EL (cell line): Measurements from ENCODE around the gene LGALS9.

Experiments used
- DNase-seq: peaks from one replicate; pipeline ENCODE4 v3.0.0-alpha.2; 2016

Gene LGALS9

GRCh38 chr17:27630607-27631410 is at the start of gene LGALS9:
TSS of gene LGALS9 (plus strand) at chr17:27631188. CDS start at chr17:27631266, 78 bp downstream.
- peak; percentile 59 for DNase-seq

DNA sequence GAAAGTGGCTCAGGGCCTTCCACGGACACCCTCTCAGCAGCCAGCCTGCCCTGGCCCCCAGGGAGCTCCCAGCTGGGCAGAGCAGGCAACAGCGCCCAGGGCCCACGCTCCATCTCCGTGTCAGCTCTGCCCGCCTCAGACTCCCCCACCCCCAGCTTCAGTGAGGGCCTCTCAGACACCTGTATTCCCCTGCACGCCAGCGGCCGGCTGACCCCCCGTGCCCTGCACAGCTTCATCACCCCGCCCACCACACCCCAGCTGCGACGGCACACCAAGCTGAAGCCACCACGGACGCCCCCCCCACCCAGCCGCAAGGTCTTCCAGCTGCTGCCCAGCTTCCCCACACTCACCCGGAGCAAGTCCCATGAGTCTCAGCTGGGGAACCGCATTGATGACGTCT is 48.3 kb upstream of the LGALS9 start:
- DNase-seq = no peak

DNA sequence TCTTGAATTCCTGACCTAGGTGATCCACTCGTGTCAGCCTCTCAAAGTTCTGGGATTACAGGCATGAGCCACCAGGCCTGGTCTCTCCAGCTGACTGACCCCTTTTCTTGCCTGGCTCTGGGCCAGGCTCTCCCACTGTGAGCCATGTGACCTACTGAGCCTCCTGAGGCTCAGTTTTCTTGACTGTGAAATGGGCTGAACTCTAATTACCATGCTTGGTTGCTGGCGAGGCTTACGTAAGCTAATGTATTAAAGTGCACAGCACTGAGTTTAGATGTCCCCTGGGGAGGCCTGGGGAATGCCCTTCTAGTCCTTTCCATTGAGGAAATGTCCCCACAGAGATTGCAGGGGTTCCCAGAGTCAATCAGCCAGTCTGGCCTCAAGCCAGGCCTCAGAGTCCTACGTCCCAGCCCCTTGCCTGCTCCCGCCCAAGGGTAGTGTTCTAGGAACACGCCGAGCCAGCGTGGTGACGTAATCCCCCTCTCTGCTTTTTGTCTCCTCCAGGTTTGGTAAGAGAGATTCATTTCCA is 45.8 kb upstream of the LGALS9 start:
- no peak for DNase-seq

DNA sequence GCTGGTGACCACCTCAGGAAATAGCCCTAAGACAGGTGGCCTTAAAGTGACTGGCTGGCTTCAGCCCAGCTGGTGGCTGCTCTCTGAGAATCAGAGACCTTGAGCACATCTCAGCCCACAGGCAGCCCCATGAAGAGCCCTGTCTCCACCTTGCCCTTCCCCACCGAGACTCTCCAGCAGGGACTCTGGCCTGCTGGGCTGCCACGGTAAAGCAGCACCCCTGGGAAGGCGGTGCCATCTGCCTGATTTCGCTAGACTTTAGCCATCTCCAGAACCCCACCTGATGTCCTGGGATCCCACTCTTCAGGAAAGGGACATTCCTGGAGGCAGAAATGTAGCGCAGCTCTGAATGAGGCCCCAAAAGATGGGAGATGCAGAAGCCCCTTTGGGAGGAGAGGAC is 45.2 kb upstream of the LGALS9 start:
- DNase-seq = no peak

GRCh38 chr17:27586203-27586721 is 44.7 kb upstream of the LGALS9 start:
- DNase-seq = peak; percentile 24

- no peak for DNase-seq
Measured at GRCh38 chr17:27588354-27588753, 42.6 kb upstream of the LGALS9 start.

DNA sequence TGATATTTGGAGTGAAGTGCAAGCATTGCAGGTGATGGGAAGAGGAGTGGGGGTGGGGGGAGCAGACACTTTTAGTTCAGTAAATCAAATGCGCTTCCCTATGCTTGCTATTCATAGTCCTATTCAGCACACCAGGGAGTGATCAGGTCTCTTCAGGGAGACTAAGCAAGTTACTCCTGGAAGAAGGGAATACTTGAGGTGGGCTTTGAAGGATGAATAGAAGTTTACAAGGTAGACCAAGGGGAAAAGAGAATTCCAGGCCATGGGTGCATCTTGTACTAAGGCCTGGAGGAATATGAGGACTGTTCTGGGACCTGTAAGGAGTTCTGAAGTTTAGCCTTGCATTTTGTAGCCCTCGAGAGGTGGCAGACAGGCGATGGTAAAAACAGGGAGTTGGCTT is 40.1 kb upstream of the LGALS9 start:
- DNase-seq = no peak

DNA sequence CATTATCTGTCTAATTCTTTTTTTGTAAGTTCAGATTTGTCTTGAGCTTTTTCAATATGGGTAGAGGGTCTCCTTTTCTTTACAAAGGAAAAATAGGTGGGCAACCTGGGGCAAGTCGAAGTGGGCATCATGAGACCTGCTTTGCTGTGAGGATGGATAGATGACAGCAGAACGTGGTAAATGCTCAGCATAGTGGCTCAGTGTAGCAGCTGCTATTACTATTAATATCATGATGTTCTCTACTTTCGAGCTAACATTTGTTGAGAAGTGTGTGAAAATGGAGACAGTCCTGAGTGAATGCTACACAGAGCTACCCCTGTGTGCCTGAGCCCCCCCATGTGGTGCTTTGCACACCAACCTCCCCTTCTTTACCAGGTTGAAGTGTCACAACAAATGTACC is 39.0 kb upstream of the LGALS9 start:
- no peak for DNase-seq

DNA sequence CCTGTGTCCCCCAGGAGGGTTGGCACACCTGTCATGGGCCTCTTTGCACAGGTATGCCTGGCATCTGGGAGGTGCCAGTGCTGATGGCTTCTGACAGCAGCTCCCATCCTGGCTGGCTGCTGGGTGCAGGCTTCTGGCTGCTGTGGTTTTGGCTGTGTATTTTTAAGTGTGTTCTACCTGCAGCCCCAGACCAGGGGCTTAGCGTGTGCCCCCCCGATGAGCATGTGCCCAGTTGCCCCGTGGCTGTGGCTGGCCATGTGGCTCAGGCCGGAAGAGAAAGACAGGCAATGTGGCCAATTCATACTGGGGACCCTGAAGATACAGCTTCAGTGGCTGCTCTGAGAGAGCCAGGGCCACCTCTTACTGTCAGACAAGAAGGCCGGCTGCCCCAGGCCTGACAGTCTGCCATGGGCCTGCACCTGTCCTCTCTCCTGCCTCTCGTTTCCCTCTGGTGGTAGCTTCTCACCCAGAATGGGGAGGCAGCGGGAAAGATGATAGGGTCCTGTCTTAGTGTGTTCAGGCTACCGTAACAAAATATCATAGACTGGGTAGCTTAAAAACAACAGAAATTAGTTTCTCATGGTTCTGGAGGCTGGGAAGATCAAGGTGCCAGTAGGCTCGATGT is 37.6 kb upstream of the LGALS9 start:
- no peak for DNase-seq

GRCh38 chr17:27593857-27594255 is 37.1 kb upstream of the LGALS9 start:
- DNase-seq = no peak

GRCh38 chr17:27595208-27595607 is 35.8 kb upstream of the LGALS9 start:
- no peak for DNase-seq

DNA sequence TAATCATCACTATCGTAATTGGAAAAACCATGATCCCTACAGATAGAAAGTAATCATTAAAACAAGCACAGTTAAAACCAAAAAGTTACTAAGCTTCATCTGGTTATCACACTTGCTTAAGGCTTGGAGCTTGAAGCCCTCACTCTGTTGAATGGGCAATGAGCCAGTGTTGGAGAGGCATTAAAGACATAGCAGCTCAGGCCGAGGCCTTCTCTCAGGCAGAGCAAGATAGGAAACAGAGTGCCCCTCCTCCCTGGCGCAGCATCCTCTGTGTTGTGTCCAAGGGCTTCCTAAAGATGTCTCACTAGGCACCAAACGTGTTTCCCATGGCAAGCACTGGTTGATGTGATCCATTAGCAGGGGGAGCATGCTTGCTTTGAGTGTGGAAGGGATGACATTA is 34.9 kb upstream of the LGALS9 start:
- DNase-seq = no peak

GRCh38 chr17:27596566-27597187 is 34.3 kb upstream of the LGALS9 start:
- DNase-seq = no peak

DNA sequence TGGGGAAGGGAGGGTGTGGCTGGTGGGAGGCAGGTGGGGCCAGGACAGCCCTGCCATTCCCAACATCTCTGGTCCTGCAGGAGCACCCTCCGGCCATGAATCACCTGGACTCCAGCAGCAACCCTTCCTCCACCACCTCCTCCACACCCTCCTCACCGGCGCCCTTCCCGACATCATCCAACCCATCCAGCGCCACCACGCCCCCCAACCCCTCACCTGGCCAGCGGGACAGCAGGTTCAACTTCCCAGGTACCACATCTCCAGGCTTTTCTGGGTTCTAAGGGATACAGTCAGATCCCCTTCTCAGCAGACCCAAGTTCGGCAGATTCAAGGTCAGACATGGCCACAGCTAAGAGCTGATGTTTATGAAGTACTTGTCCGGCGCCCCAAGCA is 33.8 kb upstream of the LGALS9 start:
- DNase-seq = no peak

DNA sequence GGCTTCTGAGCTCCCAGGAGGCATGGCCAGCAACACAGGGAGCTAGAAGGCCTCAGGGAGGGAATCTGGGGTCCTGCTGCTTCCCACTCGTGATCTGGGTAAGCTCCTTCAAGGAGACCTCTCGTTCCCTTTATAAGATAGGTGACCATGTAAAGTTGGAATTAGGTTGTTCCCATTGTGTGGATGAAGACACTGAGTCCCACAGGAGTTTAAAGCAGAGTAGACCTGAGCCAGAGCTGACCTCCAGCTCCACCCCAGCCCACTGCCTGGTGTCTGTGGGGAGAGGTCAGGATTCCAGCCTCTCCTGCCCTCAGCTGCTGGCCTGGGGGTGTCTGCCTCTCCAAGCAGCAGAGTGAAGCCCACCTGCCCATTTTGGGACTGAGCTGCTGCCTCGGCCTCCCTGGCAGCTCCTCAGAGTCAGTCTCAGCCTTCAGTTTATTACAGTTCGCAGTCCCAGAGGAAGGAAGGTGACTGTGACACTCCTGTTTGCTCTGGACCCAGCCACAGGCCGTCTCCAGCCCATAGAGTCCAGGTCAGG is 33.1 kb upstream of the LGALS9 start:
- DNase-seq = no peak

DNA sequence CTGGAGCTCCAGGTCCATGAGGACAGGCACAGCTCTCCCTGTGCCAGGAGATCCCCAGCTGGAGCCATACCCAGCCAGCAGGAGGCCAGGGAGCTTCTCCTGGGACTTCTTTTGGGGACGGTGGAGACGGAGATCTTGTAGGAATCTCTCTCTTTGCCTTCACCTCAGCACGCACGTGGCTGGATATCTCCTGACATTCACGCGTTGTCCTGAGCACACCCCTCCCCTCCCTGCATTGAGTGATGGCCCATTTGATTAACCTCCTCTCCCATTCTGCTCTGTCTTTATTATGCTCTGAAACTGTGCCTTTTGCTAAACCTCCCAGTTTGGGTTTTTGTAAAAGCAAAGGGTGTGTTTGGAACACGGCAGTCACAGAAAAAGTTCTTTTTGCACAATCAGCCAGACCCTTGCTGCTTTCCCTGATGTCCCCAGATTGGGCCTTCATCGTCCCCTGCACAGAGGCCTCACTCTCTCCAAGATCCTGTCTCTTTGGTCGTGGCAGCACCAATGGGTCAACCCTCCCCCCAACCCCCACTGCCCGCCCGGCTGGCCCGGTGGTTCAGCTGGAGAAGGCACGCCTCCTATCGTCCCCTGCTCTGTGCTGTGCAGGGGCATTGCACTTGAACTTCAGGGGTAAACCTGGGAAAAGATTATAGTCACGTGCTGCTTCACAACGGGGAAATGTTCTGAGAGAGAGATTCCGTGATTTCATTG is 32.5 kb upstream of the LGALS9 start:
- DNase-seq = no peak

DNA sequence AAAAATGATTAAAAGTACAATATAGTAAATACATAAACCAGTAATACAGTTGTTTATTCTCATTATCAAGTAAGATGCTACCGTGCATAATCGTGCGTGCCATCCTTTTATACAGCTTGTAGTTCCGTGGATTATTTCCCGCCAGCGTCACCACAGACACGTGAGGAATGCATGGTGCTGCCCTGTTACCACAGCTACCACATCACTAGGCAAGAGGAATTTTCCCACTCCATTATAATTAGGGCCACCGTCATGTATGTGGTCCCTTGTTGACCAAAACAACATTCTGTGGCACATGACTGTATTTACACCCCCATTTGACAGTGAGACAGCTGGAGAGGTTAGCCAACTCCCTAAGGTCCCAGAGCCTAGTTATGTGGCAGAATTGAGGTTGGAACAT is 30.5 kb upstream of the LGALS9 start:
- no peak for DNase-seq

DNA sequence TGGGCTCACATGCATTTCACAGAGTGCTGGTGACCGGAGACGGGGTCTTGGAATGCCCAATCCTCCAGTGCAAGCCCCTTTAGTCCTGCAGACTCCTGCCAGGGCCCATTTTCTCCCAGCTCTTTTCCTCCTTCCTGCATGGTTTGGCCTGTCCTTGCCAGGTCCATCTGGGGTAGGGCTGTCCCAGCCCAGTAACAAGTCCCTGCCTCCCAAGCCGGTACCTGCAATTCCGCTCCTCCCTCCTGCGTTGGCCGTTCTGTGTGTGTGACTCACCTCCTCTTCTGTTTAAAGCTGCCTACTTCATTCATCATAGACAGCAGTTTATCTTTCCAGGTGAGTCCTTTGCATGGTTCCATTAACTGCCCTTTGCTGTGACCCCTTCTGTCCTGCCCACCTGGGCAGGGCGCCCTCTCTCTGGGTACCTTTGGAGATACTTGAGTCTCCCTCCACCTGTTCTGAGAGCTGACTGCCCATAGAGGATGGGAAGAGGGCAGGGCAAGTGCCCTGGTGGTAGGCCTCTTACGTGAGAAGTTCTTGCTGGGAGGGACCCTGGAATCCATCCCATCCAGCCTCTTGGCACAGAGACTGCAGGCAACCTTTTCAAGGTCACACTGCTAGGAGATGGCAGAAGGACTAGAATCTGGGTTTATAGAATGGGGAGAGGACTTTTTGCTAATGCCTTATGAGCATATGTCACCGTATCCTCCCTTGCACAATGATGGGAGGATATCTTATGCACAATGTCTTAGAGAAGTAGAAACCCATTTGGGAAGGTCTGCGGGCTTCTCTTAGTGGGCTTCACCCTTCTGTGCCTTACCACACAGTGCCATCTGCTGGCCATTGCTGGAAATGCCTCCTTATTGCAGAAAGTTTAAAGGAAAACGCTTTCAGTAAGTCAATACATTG is 29.7 kb upstream of the LGALS9 start:
- DNase-seq = peak; percentile 71

GRCh38 chr17:27601975-27602302 is 29.0 kb upstream of the LGALS9 start:
- DNase-seq = no peak

DNA sequence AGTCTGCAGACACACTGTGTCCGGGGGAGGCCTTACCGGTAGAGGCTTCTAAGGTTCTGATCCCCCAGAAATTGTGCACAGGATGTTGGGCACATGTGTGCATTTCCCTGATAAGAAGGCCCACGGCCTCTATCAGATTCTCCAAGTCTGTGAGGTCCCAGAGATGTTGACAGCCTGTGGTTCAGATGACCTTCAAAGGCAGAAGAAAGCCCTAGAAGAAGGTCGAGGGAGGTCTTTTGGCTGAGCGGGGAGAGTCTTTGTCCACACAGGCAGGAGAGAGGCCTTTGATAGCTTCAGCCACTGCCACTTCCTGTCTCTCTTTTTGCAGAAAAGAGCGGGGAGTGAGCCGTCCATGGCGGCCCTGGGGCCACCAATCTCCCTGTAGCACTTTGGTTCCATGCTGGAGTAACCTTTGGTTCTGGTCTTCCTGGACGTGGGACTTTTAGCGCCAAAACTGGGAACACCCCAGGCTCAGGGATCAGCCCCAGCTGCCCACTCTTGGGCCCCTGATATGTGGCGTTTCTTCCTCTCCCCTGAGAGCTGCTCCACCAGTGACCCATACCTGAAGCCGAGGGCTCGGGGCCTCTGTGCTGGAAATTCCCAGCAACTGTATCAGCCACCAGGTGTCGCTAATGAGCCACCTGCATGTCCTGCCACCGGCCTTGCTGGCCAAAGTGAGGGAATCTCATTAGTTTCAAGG is 28.1 kb upstream of the LGALS9 start:
- DNase-seq = peak; percentile 61

DNA sequence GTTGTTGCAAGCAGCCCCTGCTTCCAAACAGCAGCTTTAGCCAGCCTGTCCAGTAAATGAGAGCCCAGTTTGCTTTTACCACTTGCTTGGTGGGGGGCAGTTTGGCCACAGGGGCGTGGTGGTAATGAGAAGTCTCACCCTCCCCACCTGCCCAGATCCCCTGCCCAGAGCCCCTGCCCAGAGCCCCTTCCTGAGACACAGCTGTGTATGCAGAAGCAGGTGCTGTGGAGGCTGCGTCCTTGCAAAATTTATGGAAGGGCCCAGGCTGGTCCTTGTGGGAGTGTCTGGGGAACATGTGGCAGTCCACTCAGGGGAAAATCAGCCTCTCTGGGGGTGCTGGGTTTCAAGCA is 27.6 kb upstream of the LGALS9 start:
- DNase-seq = no peak
